ENCODE measurements around the gene PSENEN. TPM values are rescaled to one million over a fixed set of nuclear protein-coding genes. Genes with fewer than 3 reads are reported as not detected.

The PSENEN gene
- total RNA-seq, 3 donors from 2014 or later (not counting 1 experiment from before 2014, with no cell fraction given) = 38.5 to 45.0 (median 41.0) TPM

- 96% methylated on average over 20 of the region's 20 CpGs for WGBS (ENCODE audit: insufficient coverage)
Measured at GRCh38 chr19:35753634-35754369, 8.4 kb downstream of the PSENEN start.

GRCh38 chr19:35754370-35755130, 9.1 kb downstream of the PSENEN start:
- Mint-ChIP-seq H3K36me3 (no peaks in the 10 kb centered on the region), H3K4me3 (peak overlapping the region; percentile 37), H3K4me1 (peaks cover 29 to 41% of the 10 kb centered on the region in 2 donors), H3K27me3 (ENCODE audit: low read depth in 2 of 2) (peaks cover 0 to 18% of the 10 kb centered on the region in 2 donors), H3K9me3 (no peaks in the 10 kb centered on the region), H3K27ac (no peak overlapping the region)
- 93% methylated on average over 13 of the region's 13 CpGs for WGBS (ENCODE audit: insufficient coverage)
- TF ChIP-seq, protein P1, sequence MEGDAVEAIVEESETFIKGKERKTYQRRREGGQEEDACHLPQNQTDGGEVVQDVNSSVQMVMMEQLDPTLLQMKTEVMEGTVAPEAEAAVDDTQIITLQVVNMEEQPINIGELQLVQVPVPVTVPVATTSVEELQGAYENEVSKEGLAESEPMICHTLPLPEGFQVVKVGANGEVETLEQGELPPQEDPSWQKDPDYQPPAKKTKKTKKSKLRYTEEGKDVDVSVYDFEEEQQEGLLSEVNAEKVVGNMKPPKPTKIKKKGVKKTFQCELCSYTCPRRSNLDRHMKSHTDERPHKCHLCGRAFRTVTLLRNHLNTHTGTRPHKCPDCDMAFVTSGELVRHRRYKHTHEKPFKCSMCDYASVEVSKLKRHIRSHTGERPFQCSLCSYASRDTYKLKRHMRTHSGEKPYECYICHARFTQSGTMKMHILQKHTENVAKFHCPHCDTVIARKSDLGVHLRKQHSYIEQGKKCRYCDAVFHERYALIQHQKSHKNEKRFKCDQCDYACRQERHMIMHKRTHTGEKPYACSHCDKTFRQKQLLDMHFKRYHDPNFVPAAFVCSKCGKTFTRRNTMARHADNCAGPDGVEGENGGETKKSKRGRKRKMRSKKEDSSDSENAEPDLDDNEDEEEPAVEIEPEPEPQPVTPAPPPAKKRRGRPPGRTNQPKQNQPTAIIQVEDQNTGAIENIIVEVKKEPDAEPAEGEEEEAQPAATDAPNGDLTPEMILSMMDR (IDR thresholded peaks at IDR 0.05) = no peak
- H3K4me1 ChIP-seq (ENCODE audit: control insufficient read depth, insufficient read depth, low read length) = peaks cover 34% of the 10 kb centered on the region
- intact Hi-C loops (cut with micrococcal nuclease) = loop anchor here (5.0 kb wide), 1 partner anchor 112 kb away; the partner anchor contains the start of gene ETV2
- DNase-seq (no peak), ATAC-seq (no peak)
- H3K27ac ChIP-seq (ENCODE audit: low read length) = no peak overlapping the region
- no peaks in the 10 kb centered on the region for H3K9me3 ChIP-seq (ENCODE audit: control insufficient read depth, insufficient read depth, low read length)
- H3K27me3 ChIP-seq (ENCODE audit: control insufficient read depth, insufficient read depth, low read length) = no peaks in the 10 kb centered on the region
- no peak overlapping the region for H3K4me3 ChIP-seq (ENCODE audit: low read length)
- H3K36me3 ChIP-seq (ENCODE audit: control insufficient read depth, insufficient read depth, low read length) = peaks cover 24% of the 10 kb centered on the region

More at GRCh38 chr19:35753634-35754369, 8.4 kb downstream of the PSENEN start:
- Histone ChIP-seq H3K4me1 (ENCODE audit: control insufficient read depth, insufficient read depth, low read length) (peaks cover 34% of the 10 kb centered on the region), H3K36me3 (ENCODE audit: control insufficient read depth, insufficient read depth, low read length) (peaks cover 24% of the 10 kb centered on the region), H3K27me3 (ENCODE audit: control insufficient read depth, insufficient read depth, low read length) (no peaks in the 10 kb centered on the region), H3K4me3 (ENCODE audit: low read length) (no peak overlapping the region), H3K9me3 (ENCODE audit: control insufficient read depth, insufficient read depth, low read length) (no peaks in the 10 kb centered on the region), H3K27ac (ENCODE audit: low read length) (no peak overlapping the region)
- TF ChIP-seq, protein P1 (IDR thresholded peaks at IDR 0.05) = no peak
- ATAC-seq (no peak), DNase-seq (no peak)
- Mint-ChIP-seq H3K4me1 (peaks cover 25 to 41% of the 10 kb centered on the region in 2 donors), H3K27ac (no peak overlapping the region), H3K9me3 (no peaks in the 10 kb centered on the region), H3K36me3 (no peaks in the 10 kb centered on the region), H3K4me3 (no peak overlapping the region), H3K27me3 (ENCODE audit: low read depth in 2 of 2) (peaks cover 0 to 18% of the 10 kb centered on the region in 2 donors)
- intact Hi-C loops (cut with micrococcal nuclease) = no loop called here

- DNase-seq (no peak), ATAC-seq (no peak)
- Mint-ChIP-seq H3K9me3 (no peaks in the 10 kb centered on the region), H3K4me1 (peaks cover 29 to 40% of the 10 kb centered on the region in 2 donors), H3K27ac (no peak overlapping the region), H3K4me3 (peak overlapping the region; percentile 37), H3K36me3 (no peaks in the 10 kb centered on the region), H3K27me3 (ENCODE audit: low read depth in 2 of 2) (peaks cover 0 to 18% of the 10 kb centered on the region in 2 donors)
- H3K36me3 ChIP-seq (ENCODE audit: control insufficient read depth, insufficient read depth, low read length) = peaks cover 24% of the 10 kb centered on the region
- 74% methylated on average over 17 of the region's 17 CpGs for WGBS (ENCODE audit: insufficient coverage)
- no peak overlapping the region for H3K4me3 ChIP-seq (ENCODE audit: low read length)
- no peak overlapping the region for H3K27ac ChIP-seq (ENCODE audit: low read length)
- H3K4me1 ChIP-seq (ENCODE audit: control insufficient read depth, insufficient read depth, low read length) = peaks cover 29% of the 10 kb centered on the region
- intact Hi-C loops (cut with micrococcal nuclease) = loop anchor here (5.0 kb wide), 1 partner anchor 113 kb away; the partner anchor contains the start of gene ETV2
- H3K9me3 ChIP-seq (ENCODE audit: control insufficient read depth, insufficient read depth, low read length) = no peaks in the 10 kb centered on the region
- no peaks in the 10 kb centered on the region for H3K27me3 ChIP-seq (ENCODE audit: control insufficient read depth, insufficient read depth, low read length)
- TF ChIP-seq, protein P1 (IDR thresholded peaks at IDR 0.05) = no peak
Measured at GRCh38 chr19:35755131-35755549, 9.7 kb downstream of the PSENEN start.

Measured in natural killer cell (primary cell).